ENCODE results near the gene OMP.

The OMP gene

DNA sequence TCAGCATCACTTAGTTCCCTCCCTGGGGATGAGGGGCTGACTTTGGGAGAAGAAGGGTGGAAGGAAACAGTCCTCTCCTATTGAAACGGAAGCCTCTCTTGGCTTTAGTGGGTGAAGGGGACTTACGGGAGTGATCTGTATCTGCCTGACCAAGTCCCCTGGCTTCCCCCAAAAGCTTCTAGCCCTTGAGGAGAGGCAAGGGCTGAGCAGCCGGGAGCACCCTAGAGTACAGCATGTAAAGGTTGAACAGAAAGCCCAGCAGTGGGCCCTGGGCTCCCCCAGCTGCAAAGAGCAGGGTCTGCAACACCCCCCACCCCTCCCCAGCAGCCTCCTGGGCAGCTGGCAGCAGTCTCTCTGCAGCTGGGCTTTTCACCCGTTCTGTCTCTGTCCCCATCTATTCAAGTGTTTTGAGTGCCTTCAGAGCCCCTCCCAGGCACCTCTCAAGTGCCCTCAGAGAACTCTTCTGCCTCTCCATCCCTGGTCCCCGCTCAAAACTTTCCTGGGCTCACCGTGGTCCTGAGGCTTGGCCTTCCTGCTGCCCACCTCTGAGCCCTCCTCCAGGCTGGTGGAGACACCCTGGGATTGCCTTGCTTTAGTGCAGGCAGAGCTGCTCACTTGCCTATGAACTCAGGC lies 33.2 kb upstream of the OMP start:
- no peak for DNase-seq (ENCODE audit: low spot score)

DNA sequence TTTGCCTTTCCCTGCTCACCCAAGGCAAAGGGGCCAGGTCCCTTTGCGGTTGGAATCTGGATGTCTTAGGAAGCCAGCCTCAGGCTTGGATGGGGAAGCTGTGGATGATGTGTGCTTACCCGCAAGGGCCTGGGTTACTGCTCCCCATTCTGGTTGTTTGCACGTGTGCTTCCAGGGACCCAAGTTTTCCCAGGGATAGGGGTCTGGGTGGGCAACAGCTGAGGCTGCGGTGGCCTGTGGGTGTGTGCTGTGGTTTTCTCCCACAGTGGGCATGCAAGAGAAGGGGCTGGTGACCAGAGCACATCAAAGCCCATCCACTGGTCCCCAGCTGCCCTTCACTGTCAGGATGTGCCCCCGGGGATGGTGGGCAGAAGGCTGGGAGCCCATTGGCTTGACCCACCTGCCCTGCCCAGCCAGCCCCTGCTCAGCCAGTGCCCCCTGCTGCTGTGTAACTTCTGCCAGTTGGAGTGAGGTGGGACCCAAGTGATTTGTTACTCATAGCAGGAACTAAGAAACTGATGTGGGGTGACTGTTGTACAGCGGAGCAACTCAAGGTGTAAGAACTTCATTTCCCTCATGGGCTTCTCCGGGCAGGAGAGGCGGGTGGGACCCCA lies 32.6 kb upstream of the OMP start:
- DNase-seq (ENCODE audit: low spot score), result no peak

- DNase-seq (ENCODE audit: low spot score), result no peak
Observed at GRCh38 chr11:77071077-77071476, 31.6 kb upstream of the OMP start.

DNA sequence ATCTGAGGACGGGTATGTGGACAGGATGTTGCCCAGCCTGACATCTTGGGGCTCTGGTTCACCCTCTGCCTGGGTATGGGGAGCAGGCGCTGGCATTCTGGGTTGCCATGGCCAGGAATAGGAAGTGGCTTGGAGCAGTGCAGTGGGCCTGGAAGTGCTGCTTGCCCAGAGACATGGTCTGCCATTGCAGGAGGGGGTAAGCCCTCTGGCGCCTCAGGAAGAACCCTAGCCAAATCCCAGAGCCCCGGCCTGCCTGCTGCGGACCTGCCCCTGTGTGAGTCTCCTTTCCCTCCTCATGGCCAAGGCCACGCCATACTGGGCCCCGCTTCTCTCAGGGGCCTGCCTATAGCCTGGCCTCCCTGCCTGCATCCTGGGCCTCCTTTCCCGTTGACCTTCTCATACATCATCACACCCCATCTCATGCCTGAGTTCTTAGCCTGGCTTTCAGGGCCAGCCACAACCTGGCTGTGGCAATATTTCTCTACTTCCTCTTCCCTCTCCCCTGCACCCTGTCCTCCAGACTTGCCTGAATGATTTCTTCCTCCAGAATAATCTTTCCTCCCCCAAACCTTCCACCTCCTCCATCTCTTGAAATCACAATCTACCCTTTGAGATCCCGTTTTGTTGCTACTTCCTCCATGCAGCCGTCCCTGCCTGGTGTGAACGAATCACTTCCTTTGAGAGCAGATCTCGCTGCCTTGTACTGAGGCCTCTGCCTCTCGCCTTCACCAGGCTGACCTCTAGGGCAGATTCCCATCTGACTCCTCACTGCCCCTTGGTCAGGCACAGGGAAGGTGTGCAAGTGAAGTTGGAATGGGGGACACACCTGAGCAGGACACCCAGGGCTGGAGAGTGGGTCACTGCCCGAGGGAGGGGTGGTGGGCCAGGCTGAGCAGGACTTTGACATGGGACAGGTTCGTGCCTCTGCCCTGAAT lies 30.7 kb upstream of the OMP start:
- DNase-seq (ENCODE audit: low spot score), result no peak

DNA sequence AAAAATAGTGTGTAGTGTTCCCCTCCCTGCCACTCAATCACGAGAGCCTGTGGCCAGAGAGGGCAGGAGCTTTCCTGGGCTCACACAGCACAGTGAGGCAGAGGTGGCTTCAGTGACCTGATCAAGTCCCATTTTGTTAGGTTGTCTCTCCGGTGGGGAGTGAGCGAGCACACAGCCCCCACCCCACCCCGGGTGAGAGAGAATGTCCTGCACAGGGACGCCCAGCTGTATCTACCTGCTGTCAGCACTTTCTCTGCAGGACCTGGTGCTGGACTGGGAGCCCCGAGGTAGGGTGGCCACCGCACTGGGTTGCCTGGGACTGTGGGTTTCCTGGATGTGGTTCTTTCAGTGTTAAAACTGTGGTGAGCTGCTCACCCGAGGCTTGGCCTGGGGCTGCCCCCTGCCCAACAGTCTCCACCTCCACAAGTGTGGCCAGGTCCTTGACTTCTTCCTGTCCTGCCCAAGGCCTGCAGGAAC lies 29.8 kb upstream of the OMP start:
- no peak for DNase-seq (ENCODE audit: low spot score)

- DNase-seq (ENCODE audit: low spot score), result peak; percentile 52
Observed at GRCh38 chr11:77073328-77074001, 29.2 kb upstream of the OMP start.

- DNase-seq (ENCODE audit: low spot score), result no peak
Observed at GRCh38 chr11:77074205-77074604, 28.4 kb upstream of the OMP start.

- DNase-seq (ENCODE audit: low spot score), result no peak
Observed at GRCh38 chr11:77074626-77075221, 27.9 kb upstream of the OMP start.

GRCh38 chr11:77075425-77075905 lies 27.2 kb upstream of the OMP start:
- DNase-seq (ENCODE audit: low spot score), result no peak

- no peak for DNase-seq (ENCODE audit: low spot score)
Observed at GRCh38 chr11:77079666-77080065, 23.0 kb upstream of the OMP start.

DNA sequence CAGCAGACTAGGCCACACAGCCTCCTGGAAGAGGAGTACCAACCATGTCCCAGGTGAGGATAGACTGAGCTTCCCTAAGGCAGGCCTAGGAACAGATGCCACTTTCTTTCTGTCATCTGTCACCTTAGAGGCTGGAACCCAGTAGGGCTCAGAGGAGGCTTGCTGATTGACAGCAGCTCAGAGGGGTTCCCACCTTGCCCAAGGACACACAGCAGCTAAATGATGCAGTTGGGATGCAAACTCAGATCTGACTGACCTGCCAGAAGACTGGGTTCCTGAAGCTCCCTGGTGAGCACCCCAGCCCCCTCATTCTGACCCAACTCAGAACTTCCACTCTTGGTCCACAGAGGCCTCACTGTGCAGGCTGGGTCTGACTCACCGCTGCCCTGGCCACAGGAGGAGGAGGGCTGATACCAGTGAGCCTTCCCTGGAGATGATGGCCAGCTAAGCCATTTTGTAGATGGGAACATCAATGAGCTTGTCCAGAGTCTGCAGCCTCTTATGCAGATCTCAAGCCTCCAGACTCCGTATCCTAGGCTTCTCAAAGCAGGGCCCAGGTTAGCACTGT lies 21.9 kb upstream of the OMP start:
- DNase-seq (ENCODE audit: low spot score), result no peak

GRCh38 chr11:77081381-77081851 lies 21.2 kb upstream of the OMP start:
- DNase-seq (ENCODE audit: low spot score), result no peak

DNA sequence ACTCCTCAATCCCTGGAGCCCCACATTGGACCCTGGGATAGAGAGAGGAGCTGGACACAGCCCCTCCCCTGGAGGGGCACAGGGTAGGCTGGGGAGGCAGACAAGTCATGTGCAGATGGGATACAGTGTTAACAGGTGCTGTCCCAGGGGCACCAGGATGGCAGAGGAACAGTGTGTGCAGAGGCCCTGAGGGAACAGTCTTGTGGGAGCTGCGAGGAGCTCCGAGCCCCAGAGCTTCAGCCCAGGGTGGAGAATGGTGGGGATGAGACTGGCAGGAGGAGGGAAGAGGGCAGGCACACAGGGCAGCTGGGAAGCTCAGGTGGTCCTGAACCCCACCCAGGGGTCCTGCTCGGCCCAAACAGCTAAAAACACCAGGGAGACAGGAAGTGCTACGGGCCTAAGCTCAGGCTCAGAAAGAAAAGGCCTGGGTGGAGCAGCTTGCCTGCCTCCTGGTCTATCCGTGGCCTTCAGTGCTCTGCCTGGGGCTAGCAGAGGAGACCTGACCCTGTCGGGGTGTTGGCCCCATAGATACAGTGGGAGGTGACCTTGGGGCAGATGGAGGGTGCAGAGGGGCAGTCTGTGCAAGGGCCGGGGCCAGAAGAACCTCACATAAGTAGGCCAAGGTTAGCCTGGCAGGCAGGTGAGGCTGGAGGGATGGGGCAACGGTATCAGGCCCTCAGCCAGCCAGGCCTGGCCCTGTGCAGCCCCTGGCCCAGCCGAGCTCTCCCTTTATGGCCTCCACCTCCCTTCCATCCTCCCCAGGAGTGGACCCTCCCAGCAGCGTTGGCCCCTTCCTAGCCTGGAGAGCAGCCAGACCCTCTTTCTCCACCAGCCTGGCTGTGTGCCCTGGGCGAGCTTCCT lies 20.4 kb upstream of the OMP start:
- no peak for DNase-seq (ENCODE audit: low spot score)

- peak; percentile 42 for DNase-seq (ENCODE audit: low spot score)
Observed at GRCh38 chr11:77082838-77083565, 19.6 kb upstream of the OMP start.

- peak; percentile 64 for DNase-seq (ENCODE audit: low spot score)
Observed at GRCh38 chr11:77083566-77084245, 18.9 kb upstream of the OMP start.

DNA sequence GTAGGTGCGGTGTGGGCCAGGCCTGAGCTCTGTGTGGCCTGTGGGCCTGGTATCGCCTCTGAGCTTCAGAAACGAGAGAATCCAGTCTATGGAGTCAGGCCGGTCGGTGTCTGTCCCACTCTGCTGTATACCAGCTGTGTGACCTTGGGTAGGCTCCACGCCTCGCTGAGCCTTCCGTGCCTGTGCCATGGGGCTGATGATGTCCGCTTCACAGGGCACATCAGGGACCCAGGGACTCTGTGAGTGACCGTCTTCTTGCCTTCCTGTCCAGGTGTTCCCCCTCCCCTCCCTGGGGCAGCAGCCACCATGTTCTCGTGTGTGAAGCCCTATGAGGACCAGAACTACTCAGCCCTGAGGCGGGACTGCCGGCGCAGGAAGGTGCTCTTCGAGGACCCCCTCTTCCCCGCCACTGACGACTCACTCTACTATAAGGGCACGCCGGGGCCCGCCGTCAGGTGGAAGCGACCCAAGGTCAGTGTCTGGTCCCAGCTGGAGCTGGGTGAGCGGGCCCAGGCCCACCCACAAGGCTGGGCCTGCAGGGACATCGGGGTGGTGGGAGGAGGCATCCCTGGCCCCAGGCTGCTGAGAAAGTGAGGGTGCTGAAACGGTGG lies 18.0 kb upstream of the OMP start:
- no peak for DNase-seq (ENCODE audit: low spot score)

DNA sequence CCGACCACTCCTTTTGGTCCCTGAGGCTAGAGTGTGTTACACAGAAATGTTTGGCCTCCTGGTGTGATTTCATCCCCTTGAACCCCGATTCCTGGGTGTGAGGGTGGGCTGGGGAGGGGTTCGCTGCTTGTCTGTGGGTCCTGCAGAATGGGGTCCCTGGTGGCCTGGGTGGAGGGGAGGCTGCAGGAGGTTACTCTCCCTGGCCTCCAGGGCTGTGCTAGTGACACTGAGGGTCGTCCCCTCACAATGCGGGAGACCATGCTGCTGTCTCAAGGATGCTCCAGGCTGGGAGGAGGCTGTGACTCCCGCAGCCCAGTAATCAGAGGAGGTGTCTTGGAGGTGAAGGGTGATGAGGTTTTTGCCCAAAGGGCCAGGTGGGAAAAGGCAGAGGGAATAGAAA lies 17.0 kb upstream of the OMP start:
- no peak for DNase-seq (ENCODE audit: low spot score)
